B cell (primary cell): ENCODE data around the gene ONECUT3. TPM values are rescaled to one million over a fixed set of nuclear protein-coding genes. Genes with fewer than 3 reads are reported as not detected.
A peak's percentile ranks its signal among the peaks of the same experiment; 100 is the strongest.

Experiments
- ATAC-seq: fragments of 200-7000 bp; cut with Tn5 transposase; one replicate; pipeline ENCODE4 v1.10.0; 2021; ENCODE audit warnings: low read depth, mild to moderate bottlenecking, moderate number of reproducible peaks, moderate library complexity
- CTCF ChIA-PET: fragments of 350-600 bp; sonication (Branson Sonifier 250); formaldehyde crosslinking; loops from one replicate; lab custom pipeline; 2021; ENCODE audit warnings: antibody characterized with exemption, inconsistent platforms; lab: Charles Lee
- POLR2A ChIA-PET: fragments of 350-600 bp; sonication (Branson Sonifier 250); formaldehyde crosslinking; loops from one replicate; lab custom pipeline; 2021; ENCODE audit warnings: antibody characterized with exemption; lab: Charles Lee
- DNase-seq: peaks from one replicate; pipeline ENCODE4 v3.0.0; 2013
- H2AFZ ChIP-seq: 2 replicates; pipeline ENCODE4 v1.6.1; 2012; ENCODE audit warnings: mild to moderate bottlenecking, low read depth, low read length; ENCODE audit not compliant: insufficient read depth, poor library complexity, severe bottlenecking
- H3K27ac ChIP-seq, 2 donors: 1 replicate in 1 of 2; 2 replicates in 1 of 2; pipeline ENCODE4 v1.5.1; 2012 to 2013; ENCODE audit warnings: low read length in 2 of 2, mild to moderate bottlenecking in 2 of 2, moderate library complexity in 1 of 2
- H3K27me3 ChIP-seq, 4 experiments: fragments of 200-600 bp in 1 of 4; sonication (generic) in 1 of 4; replicated peaks in 1 of 4; 1 replicate in 2 of 4; 2 replicates in 2 of 4; pipeline versions ENCODE4 v1.6.1 to v1.7.0; 2013 to 2016; ENCODE audit warnings: low read length in 3 of 4, mild to moderate bottlenecking in 2 of 4, mixed read lengths in 1 of 4, moderate library complexity in 1 of 4; ENCODE audit not compliant: insufficient read depth in 4 of 4, control insufficient read depth in 3 of 4; ENCODE audit errors: control extremely low read depth in 1 of 4
- H3K36me3 ChIP-seq, 2 experiments: replicated peaks in 1 of 2; 1 replicate in 1 of 2; 2 replicates in 1 of 2; pipeline versions ENCODE4 v1.6.1 to v1.7.1; 2013; ENCODE audit warnings: low read length in 1 of 2; ENCODE audit not compliant: insufficient read depth in 2 of 2, control insufficient read depth in 1 of 2; ENCODE audit errors: control extremely low read depth in 1 of 2, extremely low read depth in 1 of 2
- H3K4me1 ChIP-seq, 2 donors: fragments of 200-600 bp in 1 of 2; sonication (generic) in 1 of 2; 1 replicate in 1 of 2; 2 replicates in 1 of 2; pipeline versions ENCODE4 v1.5.1 to v1.6.1; 2013 to 2017; ENCODE audit warnings: low read length in 2 of 2; ENCODE audit not compliant: control insufficient read depth in 2 of 2, insufficient read depth in 2 of 2
- H3K4me2 ChIP-seq: replicated peaks from 2 replicates; pipeline ENCODE3; 2012; ENCODE audit warnings: mild to moderate bottlenecking, low read depth, low read length; ENCODE audit not compliant: poor library complexity, severe bottlenecking
- H3K4me3 ChIP-seq, 5 experiments: fragments of 200-600 bp in 1 of 5; sonication (generic) in 1 of 5; 1 replicate in 3 of 5; 2 replicates in 2 of 5; pipeline versions ENCODE4 v1.5.1 to v1.7.0; 2011 to 2016; ENCODE audit warnings: low read length in 4 of 5, mild to moderate bottlenecking in 4 of 5, low read depth in 2 of 5, control low read depth in 1 of 5, moderate library complexity in 1 of 5; ENCODE audit not compliant: insufficient read depth in 1 of 5; ENCODE audit errors: control extremely low read depth in 1 of 5, extremely low read depth in 1 of 5
- H3K79me2 ChIP-seq: fragments of 200-600 bp; sonication (generic); one replicate; pipeline ENCODE4 v1.6.0; 2016; ENCODE audit warnings: low read length; ENCODE audit not compliant: control insufficient read depth, insufficient read depth
- H3K9ac ChIP-seq: fragments of 200-600 bp; sonication (generic); 2 replicates; pipeline ENCODE4 v1.6.1; 2017; ENCODE audit warnings: mild to moderate bottlenecking, low read length, moderate library complexity
- H3K9me3 ChIP-seq, 3 donors: one replicate each; pipeline versions ENCODE4 v1.6.1 to v1.7.1; 2013; ENCODE audit warnings: low read length in 2 of 3; ENCODE audit not compliant: control insufficient read depth in 2 of 3, insufficient read depth in 1 of 3; ENCODE audit errors: control extremely low read depth in 1 of 3
- H4K20me1 ChIP-seq: 2 replicates; pipeline ENCODE4 v1.6.0; 2012; ENCODE audit warnings: mild to moderate bottlenecking, low read length; ENCODE audit not compliant: insufficient read depth, control insufficient read depth, poor library complexity, severe bottlenecking
- H3K27ac Mint-ChIP-seq: one replicate; pipeline ENCODE4 v1.8.0; 2021; ENCODE audit warnings: mixed read lengths
- H3K27me3 Mint-ChIP-seq: one replicate; pipeline ENCODE4 v1.8.0; 2021; ENCODE audit warnings: mixed read lengths
- H3K4me1 Mint-ChIP-seq: one replicate; pipeline ENCODE4 v1.8.0; 2021; ENCODE audit warnings: mixed read lengths
- H3K4me3 Mint-ChIP-seq: one replicate; pipeline ENCODE4 v1.8.0; 2021; ENCODE audit warnings: mixed read lengths
- H3K9me3 Mint-ChIP-seq: one replicate; pipeline ENCODE4 v1.8.0; 2022; ENCODE audit warnings: mixed read lengths; ENCODE audit not compliant: insufficient read depth
- EZH2 ChIP-seq: IDR thresholded peaks from 2 replicates; pipeline ENCODE4 v1.6.1; 2012; ENCODE audit warnings: borderline replicate concordance, low read depth, mild to moderate bottlenecking, moderate library complexity, low read length; ENCODE audit not compliant: insufficient read depth, poor library complexity, severe bottlenecking
- WGBS: methylation state at CpG from one replicate; pipeline ENCODE4 v1.1.5; 2013; ENCODE audit warnings: missing lambda C conversion rate; ENCODE audit not compliant: insufficient coverage; 5-methylcytosine and 5-hydroxymethylcytosine counted together
- intact Hi-C: fragments of 100-400 bp; cut with micrococcal nuclease; formaldehyde crosslinking; loops from one replicate; pipeline ENCODE4 v1.10.0; 2022
- polyA plus RNA-seq: library from polyadenylated mRNA; depleted of rRNA; stranded (reverse); fragments of >200 nt; gene quantifications from 2 replicates; pipeline ENCODE4 v1.2.3, GENCODE V29; 2012
- total RNA-seq, 2 donors: library from RNA; stranded (reverse); fragments of 120-200 nt in 1 of 2; gene quantifications; 1 replicate in 1 of 2; 2 replicates in 1 of 2; pipeline versions ENCODE4 v1.2.3 to v1.2.4, GENCODE V29; 2013 to 2022
- TF ChIP-seq, protein P1 (sequence below): fragments of 200-600 bp; IDR thresholded peaks from one replicate; pipeline ENCODE4 v1.8.0; 2022; ENCODE audit warnings: antibody characterized with exemption, mild to moderate bottlenecking

The ONECUT3 gene
- total and polyA plus RNA-seq, 2 donors (not counting 1 experiment from before 2014, with no cell fraction given) = not detected

DNA sequence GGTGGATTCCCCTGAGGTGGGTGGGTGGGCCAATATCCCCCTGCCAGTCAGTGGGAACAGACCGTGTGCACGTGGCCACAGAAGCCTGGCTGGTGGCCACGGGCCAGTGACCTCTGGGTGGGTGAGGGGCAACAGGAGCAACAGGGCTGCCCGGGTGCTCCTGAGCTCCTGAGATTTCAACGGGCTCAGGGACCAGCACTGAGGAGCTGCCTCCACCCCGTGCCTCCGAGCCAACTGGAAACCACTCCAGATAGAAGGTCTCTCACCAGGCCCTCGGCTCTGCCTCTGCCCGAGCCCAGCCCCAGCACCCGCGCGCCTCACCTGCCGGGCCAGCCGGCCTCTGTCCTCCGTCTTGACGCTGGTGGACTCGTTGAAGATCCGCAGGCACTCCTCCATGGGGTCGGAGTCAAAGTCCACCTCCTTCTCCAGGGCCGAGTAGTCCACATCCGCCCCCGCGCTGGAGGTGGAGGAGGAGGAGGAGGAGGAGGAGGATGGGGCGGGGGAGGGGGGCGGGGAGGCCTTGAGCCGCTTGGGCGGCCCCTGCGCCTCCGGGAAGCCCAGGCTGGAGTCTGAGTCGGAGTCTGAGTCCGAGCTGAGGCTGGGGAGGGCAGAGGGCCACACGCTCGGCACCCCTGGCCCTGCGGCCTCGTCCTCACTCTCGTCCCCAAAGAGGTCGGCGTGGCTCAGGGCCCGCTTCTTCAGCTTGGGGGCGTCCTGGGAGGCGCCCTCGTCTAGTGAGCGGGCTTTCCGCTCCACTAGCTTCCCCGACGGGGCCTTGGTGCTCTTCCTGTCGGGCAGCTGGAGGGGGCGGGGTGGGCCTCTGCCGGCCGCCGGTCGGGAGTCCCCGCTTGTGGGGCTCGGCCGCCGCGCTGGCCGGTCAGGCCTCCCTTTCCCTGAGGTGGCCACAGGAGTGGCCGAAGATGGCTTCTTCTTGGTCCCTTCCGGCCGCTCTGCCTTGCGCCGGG, 73.5 kb downstream of the ONECUT3 start:
- Histone ChIP-seq H3K27ac (no peak overlapping the region), H3K9me3 (no peaks in the 10 kb centered on the region), H4K20me1 (peaks cover 89% of the 10 kb centered on the region), H3K4me3 (no peak overlapping the region), H3K4me2 (no peak overlapping the region), H3K36me3 (peaks cover 0 to 59% of the 10 kb centered on the region in 2 experiments), H3K9ac (no peak overlapping the region), H3K79me2 (peaks cover 69% of the 10 kb centered on the region), H3K27me3 (no peaks in the 10 kb centered on the region), H3K4me1 (peaks cover 0 to 10% of the 10 kb centered on the region in 2 donors), H2AFZ (no peak overlapping the region)
- DNase-seq (peak; percentile 40), ATAC-seq (no peak)
- intact Hi-C loops = loop anchor here (1.0 to 2.0 kb wide), 2 partner anchors 38 to 281 kb away; no protein-coding TSS in a partner anchor
- no peak overlapping the region for H3K27ac Mint-ChIP-seq
- WGBS = 90% methylated on average over 45 of the region's 63 CpGs
- H3K4me3 Mint-ChIP-seq = no peak overlapping the region
- POLR2A ChIA-PET = interaction anchor here (0.7 kb wide), 2 partner anchors 15 to 428 kb away, joined by 6 to 9 read pairs; no protein-coding TSS in a partner anchor
- H3K9me3 Mint-ChIP-seq = no peaks in the 10 kb centered on the region
- H3K4me1 Mint-ChIP-seq = peaks cover 4% of the 10 kb centered on the region
- CTCF ChIA-PET = interaction anchor here (0.7 to 6.1 kb wide), 29 partner anchors 9 to 552 kb away, joined by 3 to 57 read pairs (median 5); partner anchors contain the start of genes ATP8B3, FAM174C and MBD3
- H3K27me3 Mint-ChIP-seq = no peaks in the 10 kb centered on the region
- TF ChIP-seq EZH2 = no peak
- TF ChIP-seq, protein P1, sequence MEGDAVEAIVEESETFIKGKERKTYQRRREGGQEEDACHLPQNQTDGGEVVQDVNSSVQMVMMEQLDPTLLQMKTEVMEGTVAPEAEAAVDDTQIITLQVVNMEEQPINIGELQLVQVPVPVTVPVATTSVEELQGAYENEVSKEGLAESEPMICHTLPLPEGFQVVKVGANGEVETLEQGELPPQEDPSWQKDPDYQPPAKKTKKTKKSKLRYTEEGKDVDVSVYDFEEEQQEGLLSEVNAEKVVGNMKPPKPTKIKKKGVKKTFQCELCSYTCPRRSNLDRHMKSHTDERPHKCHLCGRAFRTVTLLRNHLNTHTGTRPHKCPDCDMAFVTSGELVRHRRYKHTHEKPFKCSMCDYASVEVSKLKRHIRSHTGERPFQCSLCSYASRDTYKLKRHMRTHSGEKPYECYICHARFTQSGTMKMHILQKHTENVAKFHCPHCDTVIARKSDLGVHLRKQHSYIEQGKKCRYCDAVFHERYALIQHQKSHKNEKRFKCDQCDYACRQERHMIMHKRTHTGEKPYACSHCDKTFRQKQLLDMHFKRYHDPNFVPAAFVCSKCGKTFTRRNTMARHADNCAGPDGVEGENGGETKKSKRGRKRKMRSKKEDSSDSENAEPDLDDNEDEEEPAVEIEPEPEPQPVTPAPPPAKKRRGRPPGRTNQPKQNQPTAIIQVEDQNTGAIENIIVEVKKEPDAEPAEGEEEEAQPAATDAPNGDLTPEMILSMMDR = no peak
